Left kidney (tissue), 2 donors: ENCODE measurements around the gene ZIC4. TPM values are rescaled to one million over a fixed set of nuclear protein-coding genes. Genes with fewer than 3 reads are reported as not detected.

Experiments used
- DNase-seq: peaks from one replicate; pipeline ENCODE4 v3.0.0-alpha.2; 2013
- polyA plus RNA-seq: library from polyadenylated mRNA; unstranded; fragments of 120-200 nt; gene quantifications from one replicate; pipeline ENCODE4 v1.2.1, GENCODE V29; 2013; ENCODE audit not compliant: insufficient read length

ZIC4 gene
- polyA plus RNA-seq, 1 donor, result not detected

DNA sequence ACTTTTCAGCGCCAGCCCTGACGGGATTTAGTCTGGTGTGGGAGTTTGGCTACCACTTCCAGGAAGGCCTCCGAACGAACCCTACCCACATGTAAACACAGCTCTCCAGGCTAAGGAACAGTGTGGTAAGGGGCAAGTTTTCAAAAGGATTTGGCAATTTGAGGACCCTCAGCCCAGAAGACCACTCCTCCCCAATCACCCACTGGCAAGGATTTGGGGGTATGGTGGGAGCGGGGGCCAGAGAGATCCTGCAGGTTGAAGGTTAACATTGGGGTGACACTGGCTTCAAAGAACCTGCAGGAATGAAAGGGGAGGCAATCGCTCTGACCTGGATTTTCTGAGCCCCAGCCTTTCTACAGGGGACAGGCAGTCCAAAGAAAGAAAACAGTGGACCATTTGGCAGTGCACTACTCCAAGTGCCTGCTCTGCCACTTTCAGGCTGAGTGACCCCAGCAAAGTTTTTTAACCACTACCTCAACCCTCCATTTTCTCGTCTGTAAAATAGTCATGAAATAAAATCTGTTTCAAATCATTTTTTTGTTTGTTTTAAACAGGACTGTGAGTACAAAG lies 34.5 kb downstream of the ZIC4 start:
- DNase-seq, result no peak

DNA sequence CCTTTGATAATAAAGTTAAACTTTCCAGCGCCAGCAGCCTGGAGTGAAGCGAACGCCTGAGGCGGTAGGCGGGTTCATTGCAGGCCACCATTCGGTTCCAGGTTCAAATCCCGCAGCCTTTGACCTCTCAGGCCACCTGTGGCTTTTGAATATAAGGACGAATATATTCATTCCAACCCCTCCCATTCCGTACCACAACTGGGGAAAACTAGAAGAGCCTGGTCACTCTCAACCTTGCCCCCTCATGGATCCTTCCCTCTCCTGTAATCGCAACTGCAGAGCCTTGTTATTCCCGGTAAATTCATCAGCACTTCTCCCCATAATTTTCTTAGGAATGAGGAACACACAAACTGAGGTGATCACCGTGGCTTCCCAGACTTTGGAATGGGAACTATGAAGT lies 35.2 kb downstream of the ZIC4 start:
- no peak for DNase-seq

DNA sequence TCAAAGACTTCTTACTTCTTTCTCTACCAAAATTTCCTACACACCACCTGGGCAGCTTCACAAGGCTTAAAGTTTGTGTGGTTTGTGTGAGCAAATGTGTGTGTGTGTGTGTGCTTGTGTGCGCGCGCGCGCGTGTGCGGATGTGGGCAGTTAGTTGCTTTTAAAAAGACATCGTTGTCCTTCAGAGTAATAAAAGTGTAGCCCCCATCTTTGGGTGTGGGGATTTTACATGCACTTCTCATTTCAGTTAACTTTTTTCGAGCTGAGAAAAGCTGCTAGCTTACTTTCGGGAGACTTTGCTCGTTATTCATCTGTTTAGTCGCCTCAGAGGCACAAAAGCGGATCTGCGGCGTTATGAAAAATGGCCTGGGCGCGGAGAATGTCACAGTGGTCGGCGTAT lies 36.0 kb downstream of the ZIC4 start:
- DNase-seq, result no peak

DNA sequence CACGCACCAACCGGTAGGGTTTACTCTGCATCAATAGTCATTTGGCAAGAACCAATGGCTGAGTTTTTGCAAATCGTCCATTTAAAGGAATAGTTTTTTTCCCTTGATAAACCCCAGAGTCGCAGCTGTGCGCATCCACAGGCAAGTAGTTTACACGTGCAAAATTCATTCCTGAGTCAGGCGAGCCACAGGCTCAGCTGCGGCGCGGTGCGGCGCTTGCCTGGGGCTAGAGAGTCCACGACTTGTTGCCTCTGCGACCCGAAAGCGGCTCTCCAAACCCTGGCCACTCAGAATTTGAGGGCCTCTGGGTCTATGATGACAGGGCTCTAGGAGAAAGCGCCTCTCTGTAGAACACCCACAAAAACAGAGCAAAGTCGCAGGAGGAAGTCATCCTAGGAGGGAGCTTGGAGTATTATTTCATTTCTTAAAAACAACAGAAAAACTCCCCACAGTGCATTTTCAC lies 36.7 kb downstream of the ZIC4 start:
- no peak for DNase-seq

DNA sequence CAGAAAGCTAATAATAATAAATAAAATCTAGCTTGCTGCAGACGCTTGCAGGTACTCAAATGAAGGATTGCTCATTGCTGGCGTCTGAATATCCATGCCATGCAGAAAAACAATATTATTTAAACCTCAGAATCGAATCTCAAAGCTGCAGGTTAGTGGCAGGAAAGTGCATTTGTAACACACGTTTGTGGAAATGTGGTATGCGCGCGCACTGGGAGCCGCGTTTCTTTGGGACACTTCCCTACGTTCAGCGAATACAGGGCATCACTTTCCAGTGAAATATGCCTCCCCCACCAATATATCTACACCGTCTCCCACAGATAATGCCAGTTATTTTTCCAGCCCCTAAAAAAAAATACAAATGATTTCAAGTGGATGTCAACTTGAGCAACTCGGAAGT lies 37.1 kb downstream of the ZIC4 start:
- DNase-seq, result no peak

DNA sequence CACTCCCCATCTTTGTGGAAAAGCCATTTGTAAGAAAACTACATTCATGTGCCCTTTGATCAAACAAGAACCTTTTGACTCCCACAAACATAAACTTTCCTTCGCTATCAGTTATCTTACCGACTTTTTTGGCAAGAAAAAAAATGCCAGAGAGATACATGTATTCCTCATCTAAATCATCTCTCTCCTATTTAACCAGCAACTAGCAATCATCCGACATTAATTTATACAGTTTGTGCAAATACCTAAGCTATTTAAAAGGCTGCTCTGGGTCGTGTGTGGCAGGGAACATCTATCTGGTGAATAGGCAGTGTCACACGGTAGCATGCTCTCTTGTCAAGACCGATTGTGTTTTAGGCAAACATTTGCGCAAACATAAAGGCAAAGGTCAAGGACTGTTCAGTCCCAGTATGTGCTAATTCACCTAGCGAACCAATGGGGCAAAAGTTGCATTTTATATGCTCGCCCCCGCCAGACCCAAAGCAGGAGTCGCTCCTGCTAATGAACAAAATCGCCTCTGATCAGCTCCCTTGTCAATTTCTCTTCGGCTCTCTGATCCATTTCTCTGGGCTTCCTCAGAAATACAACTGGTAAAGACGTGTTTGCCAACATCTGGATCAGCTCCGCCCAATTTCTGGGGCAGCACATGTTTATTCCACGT lies 37.7 kb downstream of the ZIC4 start:
- DNase-seq, result no peak

DNA sequence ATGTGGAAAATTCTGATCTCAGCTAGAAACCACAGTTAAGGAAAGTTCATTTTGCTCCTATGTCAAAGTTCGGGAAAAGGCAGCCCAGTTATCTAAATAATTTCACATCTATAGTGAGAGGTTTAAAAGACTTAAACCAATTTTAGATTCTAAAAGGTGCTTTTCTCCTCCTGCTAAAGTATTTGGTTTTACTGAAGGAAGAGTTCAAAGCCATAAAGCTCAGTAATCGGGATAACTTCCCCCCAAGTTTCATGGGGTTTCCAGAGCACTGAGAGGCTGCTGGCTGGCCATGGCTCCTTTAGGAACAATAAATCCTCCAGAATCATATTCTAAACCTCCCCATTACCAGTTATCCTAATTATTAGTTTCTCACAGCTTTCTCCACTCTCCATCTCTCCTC lies 38.2 kb downstream of the ZIC4 start:
- DNase-seq, result no peak

DNA sequence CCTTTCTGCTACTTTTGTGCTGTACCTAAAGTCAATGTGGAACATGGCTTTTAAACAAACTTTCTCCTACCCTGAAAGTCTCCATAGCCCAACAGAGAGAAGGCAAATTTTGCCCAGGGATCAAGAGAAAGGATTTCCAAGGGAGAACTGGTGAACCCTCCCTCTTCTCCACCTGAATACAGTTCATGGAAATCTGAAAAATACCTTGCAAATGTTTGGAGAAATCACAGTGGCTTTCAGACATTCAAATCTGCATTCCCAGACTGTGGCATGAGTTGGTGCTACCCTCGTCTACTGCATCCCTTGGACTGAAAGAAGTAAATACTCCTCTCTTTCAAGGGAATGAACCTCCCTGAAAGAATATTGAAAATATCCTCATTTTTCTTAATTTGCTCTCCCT lies 38.7 kb downstream of the ZIC4 start:
- DNase-seq, result no peak

DNA sequence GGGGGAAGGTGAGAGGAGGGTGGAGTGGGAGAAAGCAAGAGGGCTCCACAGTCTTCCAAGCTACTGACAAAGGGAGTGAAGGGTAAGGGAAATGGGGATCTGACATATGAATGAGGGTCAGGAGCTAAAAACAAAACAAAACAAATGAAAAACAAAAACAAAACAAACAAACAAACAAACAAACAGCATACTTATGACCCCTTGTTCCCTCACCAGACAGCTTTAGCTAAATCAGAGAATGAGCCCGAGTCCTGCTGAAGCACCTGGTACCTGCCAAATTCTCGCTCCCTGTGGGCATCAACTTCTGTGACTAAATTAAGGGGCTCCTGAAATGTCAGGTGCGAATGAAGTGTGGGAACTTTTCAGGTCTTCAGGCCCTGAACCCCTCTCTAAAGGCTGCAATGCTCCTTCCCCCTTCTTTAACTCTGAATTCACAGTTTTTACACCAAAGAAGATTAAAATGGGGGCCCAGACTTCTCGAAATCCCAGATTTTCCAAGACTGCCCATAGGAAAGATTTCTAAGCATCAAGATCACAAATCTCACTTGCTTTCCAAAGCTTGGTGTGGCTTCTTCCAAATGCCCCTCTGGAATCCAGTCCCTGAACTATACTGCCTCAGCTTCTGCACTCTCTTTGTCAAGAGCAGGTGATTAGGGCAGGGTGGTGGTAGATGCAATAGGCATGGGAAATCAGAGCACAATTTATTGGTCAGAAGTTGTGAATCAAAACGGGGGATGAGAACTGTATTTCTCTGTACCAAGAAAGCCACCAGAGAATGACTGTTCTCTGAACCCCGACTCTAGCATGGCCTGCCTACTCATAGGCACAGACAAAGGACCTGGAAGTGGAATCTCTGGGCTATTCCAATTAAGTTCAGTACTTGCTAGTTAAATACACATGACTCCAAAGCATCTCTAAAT lies 40.9 kb downstream of the ZIC4 start:
- DNase-seq, result no peak

DNA sequence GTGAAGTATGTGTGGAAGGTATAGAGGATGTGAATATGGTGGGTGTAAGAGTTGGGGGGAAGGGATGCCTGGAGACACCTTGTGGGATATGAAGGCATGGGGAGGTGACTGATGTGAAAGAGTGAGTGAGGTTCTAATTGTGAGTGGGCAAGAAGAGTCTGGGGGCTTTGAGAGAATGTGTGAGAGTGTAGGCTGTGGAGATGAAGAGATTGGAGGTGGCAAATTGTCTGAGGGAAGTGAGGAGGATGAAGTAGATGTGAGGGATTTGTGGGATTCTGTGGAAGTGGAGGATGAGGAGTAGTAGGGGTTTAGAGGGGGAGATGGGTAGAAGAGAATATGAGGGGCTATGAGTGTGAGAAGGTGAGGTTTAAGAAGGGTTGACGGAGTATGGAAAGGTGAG lies 41.6 kb downstream of the ZIC4 start:
- DNase-seq, result no peak

DNA sequence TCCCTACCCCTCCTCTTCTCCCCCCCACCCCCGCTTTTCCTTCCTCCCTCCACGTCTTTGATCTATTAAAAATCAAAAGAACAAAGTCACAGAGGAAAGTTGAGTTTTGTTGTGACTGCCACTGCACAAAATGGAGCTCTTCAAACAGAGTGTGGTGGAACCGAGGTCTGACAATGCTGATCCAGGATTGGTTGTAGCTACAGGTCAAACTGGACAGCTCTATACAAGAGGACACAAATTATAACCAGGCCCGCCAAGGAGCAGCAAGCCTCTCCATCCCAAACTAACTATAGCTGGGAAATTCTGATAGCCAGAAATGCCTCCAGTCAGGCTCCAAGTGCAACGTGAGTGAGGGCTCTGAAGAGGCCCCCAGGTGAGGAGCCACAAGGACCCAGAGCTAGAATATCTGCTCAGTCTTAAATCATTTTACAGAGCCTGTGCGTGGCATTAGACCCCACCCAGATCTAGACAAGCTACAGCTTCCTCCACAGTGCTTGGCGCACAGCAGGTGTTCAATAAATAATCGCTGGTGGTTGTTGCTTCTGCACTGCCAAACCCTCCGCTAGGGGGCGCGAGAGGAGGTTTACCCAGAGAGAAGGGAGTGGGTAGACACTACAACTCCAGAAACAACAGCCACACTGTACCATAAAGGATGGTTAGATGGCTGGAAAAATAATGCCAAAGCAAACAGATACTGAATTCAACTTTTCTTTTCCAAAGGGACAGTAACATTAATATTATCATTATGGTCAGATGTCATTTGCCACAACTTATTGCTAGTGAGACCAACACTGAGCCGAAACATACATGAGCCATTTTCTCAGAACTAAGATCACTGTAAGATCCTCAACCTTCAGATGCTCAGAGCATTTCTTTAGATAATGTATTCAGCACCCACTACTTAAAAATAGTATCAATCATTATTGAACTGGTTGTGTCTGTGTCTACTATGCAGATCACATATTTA lies 44.6 kb downstream of the ZIC4 start:
- DNase-seq, result no peak

DNA sequence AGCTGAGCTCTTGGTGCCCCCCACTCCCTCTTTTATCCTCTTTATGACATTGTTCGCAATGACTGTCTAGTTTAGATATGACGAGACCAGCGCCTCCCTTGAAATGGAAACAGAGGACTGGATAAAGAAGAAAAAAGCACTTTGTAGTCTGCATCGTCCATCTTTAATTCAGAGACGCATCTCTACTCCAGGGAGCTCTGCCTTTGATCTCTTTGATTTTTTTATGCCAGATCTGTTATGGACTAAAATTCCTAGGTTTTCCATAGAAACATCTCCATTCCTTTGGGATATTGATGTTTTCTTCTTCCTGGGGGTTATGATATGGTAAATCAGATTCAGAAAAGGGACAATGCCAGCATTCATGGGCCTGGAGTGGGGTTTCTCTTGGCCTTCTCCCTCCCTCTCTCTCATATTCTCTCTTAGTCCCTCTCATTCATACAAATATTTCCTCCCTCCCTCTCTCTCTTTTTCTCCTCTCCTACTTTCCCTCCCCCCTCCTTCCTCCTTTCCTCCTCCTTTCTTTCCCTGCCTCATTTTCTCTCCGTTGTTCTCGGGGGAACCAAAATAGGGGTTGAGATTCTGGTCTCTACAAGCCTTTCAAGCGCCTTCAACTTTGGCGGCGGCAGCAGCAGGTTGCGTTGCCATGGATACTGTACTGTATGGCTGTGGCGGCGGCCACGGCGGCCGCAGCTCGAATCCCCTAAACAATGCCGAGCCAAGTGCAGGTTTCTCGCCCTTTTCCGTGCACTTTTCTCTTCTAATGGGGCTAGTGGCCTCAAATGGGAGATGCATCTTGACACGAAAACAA lies 45.5 kb downstream of the ZIC4 start:
- no peak for DNase-seq

DNA sequence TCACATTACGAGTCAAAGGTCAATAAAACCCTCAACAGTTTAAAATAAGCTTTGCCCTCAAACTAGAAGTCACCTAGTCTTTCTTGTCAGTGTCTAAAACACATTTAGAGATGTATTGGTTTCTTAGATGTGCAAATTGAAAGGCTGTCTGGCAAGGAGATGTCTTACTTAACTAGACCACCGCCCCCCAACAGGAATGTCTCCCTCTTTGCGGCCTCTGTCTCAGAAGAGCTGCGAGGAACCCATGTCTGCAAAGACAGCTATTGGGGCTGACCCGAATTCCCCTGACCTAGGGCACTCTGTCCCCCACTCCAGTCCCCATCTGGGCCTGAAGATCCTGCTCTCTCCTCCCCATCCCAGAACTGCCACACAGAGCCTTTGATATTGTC lies 46.3 kb downstream of the ZIC4 start:
- DNase-seq, result no peak

DNA sequence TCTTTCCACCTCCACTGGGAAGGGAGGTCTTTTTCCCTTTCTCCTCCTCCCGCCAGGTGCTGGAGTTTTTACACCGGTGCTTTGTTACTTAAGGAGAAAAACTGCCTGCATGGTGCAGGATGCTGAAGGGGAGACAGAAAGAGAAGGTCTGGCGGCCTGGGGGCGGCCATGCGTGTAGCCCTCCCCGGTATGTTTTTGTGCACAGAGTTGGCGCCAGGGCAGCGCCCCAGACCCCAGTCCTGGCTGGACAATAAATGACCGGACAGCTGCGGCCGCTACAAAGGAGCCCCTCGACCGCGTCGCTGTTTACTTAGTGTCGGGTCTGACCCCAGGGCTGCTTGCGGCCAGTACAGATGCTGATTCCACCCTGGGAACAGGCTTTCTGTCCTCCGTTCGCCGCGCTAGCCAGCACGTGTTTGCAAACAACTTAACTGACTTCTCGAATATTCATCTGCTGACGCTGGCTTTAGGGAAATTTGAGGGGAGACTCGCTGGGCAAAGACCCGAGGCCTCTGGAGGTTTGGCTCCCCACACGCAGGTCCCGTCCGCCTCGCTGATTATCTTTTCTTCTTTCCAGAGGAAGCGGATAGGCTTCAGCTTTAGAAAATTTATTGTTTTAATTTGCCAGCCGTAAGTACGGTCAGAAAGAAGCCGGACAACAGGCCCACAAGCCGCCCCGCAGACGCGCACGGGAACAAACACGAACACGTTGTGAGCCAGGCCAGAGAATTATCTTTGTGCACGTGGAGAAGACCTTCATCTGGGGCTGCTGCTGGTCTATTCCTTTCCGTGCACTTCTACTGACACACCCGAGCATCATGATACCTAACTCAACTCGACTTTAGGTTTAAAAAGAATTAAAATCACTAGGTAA lies 46.9 kb downstream of the ZIC4 start:
- no peak for DNase-seq

DNA sequence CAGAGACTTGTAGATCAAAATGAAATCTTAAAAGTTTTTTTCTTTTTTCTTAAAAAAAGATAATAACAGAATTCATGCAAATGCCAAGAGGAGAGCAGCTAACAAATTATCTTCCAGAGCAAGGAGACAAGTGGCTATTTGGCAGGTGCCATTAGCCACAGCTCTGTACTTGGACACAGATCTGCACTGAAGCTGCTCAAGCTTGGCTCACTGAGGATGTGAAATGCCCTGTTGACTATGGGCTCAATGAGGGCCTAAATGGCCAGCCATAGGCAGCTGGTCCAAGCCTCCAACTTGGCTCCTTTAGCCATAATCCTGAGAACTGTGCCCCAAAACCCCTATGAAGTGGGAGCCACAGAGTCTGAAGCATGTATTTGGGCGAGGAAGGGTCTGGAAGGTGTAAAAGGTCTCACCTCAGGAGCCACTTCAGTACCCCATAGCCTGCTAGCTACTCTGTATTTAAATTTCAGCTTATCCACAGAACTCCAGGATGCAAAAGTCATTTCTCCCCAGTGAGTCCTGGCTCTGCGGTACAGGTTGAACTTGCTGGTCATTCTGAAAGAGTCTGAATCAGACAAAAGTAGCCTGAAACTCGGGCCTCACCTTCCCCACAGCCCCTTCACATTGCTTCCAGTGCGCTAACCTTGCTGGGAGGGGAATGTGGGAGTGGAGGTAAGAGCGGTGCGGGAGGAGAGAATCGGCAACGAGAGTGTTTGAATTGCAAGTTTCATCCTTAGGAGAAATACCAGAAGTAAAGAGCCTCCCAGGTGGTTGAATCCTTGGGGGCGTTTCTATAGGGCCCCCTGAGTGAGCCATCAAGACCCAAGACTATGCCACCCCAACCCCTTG lies 48.0 kb downstream of the ZIC4 start:
- DNase-seq, result no peak

DNA sequence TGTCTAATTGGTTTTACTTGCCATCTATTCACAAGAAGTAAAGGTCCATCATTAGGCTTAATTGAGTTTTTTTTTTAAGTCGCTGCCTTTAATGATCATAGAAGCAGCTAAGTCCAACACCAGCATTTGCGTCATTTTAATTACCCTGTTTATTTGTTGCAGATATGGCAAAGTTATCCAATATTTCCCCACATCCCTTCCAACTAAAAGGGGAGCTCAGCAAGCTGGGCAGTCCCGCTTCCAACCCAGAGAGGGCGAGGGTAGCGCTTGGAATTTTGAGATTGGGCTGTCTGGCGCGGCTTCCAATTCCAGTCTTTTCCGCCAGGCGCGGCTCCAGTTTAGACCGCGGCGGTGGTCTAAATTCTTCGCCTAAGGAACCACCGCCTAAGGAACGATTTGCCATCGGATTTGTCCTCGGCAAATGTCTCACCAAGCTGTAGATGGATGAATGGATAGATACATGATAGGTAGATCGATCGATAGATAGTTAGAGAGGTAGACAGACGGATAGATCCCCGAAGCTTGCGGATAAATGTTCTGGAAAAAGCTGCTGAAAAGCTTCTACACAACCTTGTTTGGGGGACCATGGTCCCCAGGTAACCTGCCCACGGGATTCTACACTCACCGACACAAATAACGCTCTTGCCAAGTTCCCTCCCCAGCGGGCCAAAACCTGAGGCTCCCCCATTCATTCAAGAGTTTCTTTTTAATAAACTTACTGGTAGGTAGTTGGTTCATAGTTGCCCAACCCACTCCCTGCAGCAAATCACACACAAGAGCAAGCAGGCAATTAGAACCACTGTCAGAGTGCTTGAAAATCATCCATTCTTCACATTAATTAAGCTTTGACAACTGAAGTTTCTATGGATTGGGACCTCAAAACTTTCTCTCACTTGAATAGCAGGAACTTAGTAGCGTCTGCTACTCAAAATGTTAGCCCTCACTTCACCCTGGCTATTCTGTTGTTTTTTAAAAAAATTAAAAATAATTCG lies 49.1 kb downstream of the ZIC4 start:
- no peak for DNase-seq

DNA sequence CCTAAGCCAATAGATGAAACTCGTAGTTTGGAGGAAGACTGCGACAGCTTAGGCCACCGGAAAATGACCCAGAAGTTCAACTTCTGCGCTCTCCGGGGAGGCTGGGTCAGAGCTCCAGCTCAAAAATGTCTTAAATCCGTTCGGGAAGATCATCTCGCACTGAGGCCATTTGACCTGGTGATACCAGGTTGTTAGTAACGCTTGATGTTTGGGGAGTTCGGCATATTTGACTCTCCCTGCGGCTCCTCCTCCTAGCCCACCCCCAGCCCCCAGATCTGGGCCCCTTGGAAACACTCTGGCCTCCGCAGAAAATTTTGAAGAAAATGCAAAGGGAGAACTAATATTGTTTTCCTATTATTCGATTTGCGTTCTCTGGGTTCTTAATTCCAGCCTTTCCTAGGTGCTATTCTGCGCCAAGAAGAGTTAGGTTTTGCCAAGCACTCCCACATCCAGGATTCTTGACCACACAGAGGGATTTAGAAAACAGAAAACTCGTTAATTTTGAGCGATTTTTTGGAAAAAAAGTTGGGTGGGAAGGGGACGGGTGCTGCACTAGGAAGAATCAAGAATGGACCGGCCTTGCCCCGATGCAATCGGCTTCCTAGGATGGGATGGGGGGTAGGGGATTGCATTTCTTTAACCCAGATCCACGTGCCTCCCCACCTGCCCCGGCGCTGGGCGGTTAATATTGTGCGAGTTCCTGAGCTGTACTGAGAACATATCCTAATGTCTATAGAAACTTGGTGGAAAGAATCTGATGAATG lies 50.0 kb downstream of the ZIC4 start:
- no peak for DNase-seq
